ENCODE measurements around the gene TPPP. TPM values are rescaled to one million over a fixed set of nuclear protein-coding genes. Genes with fewer than 3 reads are reported as not detected.

TPPP gene
- total and polyA plus RNA-seq, 2 donors (not counting 3 experiments of a cell fraction or from before 2014, with no cell fraction given), result 0.04 to 0.09 TPM

DNA sequence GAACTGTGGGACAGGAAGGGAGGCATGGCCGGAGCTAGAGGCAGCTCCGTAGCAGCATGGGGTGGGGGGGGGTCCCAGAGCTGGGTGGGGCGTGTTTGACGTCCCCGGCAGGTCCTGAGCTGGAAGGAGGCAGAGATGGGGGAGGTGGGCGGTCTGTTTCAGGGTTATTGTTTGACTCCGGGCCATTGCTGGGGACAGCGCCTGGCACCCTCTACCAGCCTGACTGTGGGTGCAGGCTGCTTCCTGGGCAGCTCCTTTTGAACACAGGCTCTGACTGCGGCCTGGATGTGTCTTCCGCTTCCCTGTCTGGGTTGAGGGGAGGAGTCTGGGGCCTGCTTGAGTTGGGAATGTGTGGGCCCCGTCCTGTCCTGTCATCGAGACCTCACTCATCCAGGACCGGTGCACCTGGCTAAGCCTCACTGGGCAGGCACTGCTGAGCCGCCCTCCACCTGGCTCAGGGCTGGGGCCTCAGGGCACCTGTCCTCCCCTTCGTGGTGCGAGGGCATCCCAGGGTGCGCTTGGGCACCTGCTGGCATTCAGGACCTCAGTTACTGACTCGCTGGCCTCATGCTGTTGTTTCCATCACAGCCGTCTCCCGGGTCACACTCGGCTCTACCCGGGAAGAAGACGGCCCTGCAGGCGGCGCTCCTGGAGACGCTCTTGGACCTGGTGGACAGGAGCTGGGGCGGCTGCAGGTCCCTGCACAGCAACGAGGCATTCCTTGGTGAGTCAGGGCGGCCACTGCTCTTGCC, 54.5 kb downstream of the TPPP start:
- intact Hi-C loops (cut with micrococcal nuclease) (loop anchor here (1.0 kb wide), 1 partner anchor 30 kb away; no protein-coding TSS in a partner anchor), dilution Hi-C loops (cut with MboI; ENCODE audit: extremely low pct_ligation_motif_present, low sequenced_read_pairs) (no loop called here)
- Histone ChIP-seq H4K20me1 (replicated peaks; ENCODE audit: control insufficient read depth, extremely low read depth, insufficient read depth, low read length) (no peaks in the 10 kb centered on the region), H3K9ac (replicated peaks; ENCODE audit: extremely low read depth, insufficient read depth, low read length) (no peak overlapping the region), H3K27me3 (ENCODE audit: control insufficient read depth in 2 of 2, insufficient read depth in 2 of 2, low read length in 2 of 2) (no peaks in the 10 kb centered on the region), H3K9me1 (replicated peaks; ENCODE audit: control insufficient read depth, extremely low read depth, insufficient read depth, low read length) (no peaks in the 10 kb centered on the region), H2AFZ (ENCODE audit: low read depth, low read length) (no peak overlapping the region), H3K27ac (ENCODE audit: insufficient read depth, low read depth, low read length) (no peak overlapping the region), H3K9me3 (replicated peaks; ENCODE audit: control insufficient read depth, insufficient read depth, low read length) (no peaks in the 10 kb centered on the region), H3K4me3 (replicated peaks in 1 of 3; ENCODE audit: insufficient read depth in 1 of 3, low read depth in 1 of 3, low read length in 3 of 3) (no peak overlapping the region), H3K79me2 (ENCODE audit: control insufficient read depth, insufficient read depth, low read length) (no peaks in the 10 kb centered on the region), H3K4me1 (ENCODE audit: control insufficient read depth, extremely low read depth, insufficient read depth, low read length) (no peaks in the 10 kb centered on the region), H3K4me2 (ENCODE audit: insufficient read depth, low read length) (no peak overlapping the region), H3K36me3 (ENCODE audit: control insufficient read depth in 2 of 2, extremely low read depth in 1 of 2, insufficient read depth in 2 of 2, low read length in 2 of 2) (peaks cover 0 to 10% of the 10 kb centered on the region in 2 experiments)
- BruUV-seq (replicated peaks), result no TSS peak
- ChIA-PET POLR2A (no interaction called here), CTCF (no interaction called here)
- DNase-seq (ENCODE audit: low read depth, low spot score) (no peak), FAIRE-seq (no peak)
- TF ChIP-seq CTCF (IDR thresholded peaks at IDR 0.05; ENCODE audit: extremely low read depth in 1 of 2, insufficient read depth in 1 of 2, low read depth in 1 of 2, low read length in 2 of 2) (no peak), GATA2 (IDR thresholded peaks at IDR 0.05; ENCODE audit: insufficient read depth, insufficient read length, low read depth, low read length) (no peak), POLR2AphosphoS5 (IDR thresholded peaks at IDR 0.05; ENCODE audit: insufficient read depth, low read depth, low read length) (no peak), EZH2 (IDR thresholded peaks at IDR 0.05; ENCODE audit: borderline replicate concordance, low read depth, low read length, severe bottlenecking) (no peak), MYC (IDR thresholded peaks at IDR 0.05; ENCODE audit: low read depth, low read length) (no peak), FOS (IDR thresholded peaks at IDR 0.05; ENCODE audit: borderline replicate concordance, insufficient read depth, low read length) (no peak), JUN (IDR thresholded peaks at IDR 0.05; ENCODE audit: borderline replicate concordance, insufficient read depth, insufficient read length, low read depth) (no peak), POLR2A (IDR thresholded peaks at IDR 0.05; ENCODE audit: low read depth, low read length) (no peak)
- TF ChIP-seq, protein P1, sequence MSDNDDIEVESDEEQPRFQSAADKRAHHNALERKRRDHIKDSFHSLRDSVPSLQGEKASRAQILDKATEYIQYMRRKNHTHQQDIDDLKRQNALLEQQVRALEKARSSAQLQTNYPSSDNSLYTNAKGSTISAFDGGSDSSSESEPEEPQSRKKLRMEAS (IDR thresholded peaks at IDR 0.05; ENCODE audit: insufficient read depth, insufficient read length), result no peak
